Common myeloid progenitor, CD34-positive (primary cell): ENCODE results near the gene CCL21.

ENCODE experiments used
- CTCF ChIA-PET: fragments of 350-600 bp; sonication (Branson Sonifier 250); formaldehyde crosslinking; loops from one replicate; lab custom pipeline; 2021; ENCODE audit warnings: antibody characterized with exemption; lab: Charles Lee
- POLR2A ChIA-PET: fragments of 350-600 bp; sonication (Branson Sonifier 250); formaldehyde crosslinking; loops from one replicate; lab custom pipeline; 2021; ENCODE audit warnings: antibody characterized with exemption; lab: Charles Lee
- DNase-seq, 3 donors: peaks; one replicate each; pipeline versions ENCODE4 v3.0.0 to v3.0.0-alpha.2; 2013
- H3K27ac ChIP-seq, 2 experiments: 1 replicate in 1 of 2; 2 replicates in 1 of 2; pipeline ENCODE4 v1.7.0; 2013; ENCODE audit warnings: inconsistent platforms in 2 of 2, low read length in 2 of 2, mild to moderate bottlenecking in 2 of 2, low read depth in 1 of 2, moderate library complexity in 1 of 2; ENCODE audit not compliant: severe bottlenecking in 2 of 2, insufficient read depth in 1 of 2, poor library complexity in 1 of 2
- H3K27me3 ChIP-seq, 5 experiments: replicated peaks in 2 of 5; 1 replicate in 3 of 5; 2 replicates in 2 of 5; pipeline versions ENCODE4 v1.6.1 to v1.7.0; 2013; ENCODE audit warnings: low read length in 4 of 5, mild to moderate bottlenecking in 2 of 5, moderate library complexity in 2 of 5, inconsistent platforms in 1 of 5; ENCODE audit not compliant: insufficient read depth in 5 of 5, control insufficient read depth in 4 of 5
- H3K36me3 ChIP-seq, 4 experiments: 1 replicate in 2 of 4; 2 replicates in 2 of 4; pipeline versions ENCODE4 v1.6.1 to v1.7.0; 2013; ENCODE audit warnings: low read length in 3 of 4, control low read depth in 1 of 4, mild to moderate bottlenecking in 1 of 4; ENCODE audit not compliant: control insufficient read depth in 4 of 4, insufficient read depth in 4 of 4
- H3K4me1 ChIP-seq, 4 experiments: 1 replicate in 3 of 4; 2 replicates in 1 of 4; pipeline versions ENCODE4 v1.6.1 to v1.7.1; 2013; ENCODE audit warnings: low read length in 3 of 4, mild to moderate bottlenecking in 3 of 4, control low read depth in 1 of 4, inconsistent platforms in 1 of 4, moderate library complexity in 1 of 4; ENCODE audit not compliant: control insufficient read depth in 4 of 4, insufficient read depth in 4 of 4; ENCODE audit errors: control extremely low read depth in 1 of 4
- H3K4me3 ChIP-seq, 7 experiments: 1 replicate in 4 of 7; 2 replicates in 3 of 7; pipeline versions ENCODE4 v1.5.1 to v1.7.0; 2013; ENCODE audit warnings: mild to moderate bottlenecking in 7 of 7, low read length in 6 of 7, moderate library complexity in 6 of 7, inconsistent platforms in 2 of 7, low read depth in 2 of 7, control low read depth in 1 of 7; ENCODE audit not compliant: insufficient read depth in 4 of 7, control insufficient read depth in 1 of 7; ENCODE audit errors: extremely low read depth in 1 of 7
- H3K9me3 ChIP-seq, 5 experiments: 1 replicate in 4 of 5; 2 replicates in 1 of 5; pipeline versions ENCODE4 v1.6.1 to v1.7.1; 2013; ENCODE audit warnings: low read length in 4 of 5, mild to moderate bottlenecking in 2 of 5, inconsistent platforms in 1 of 5, low read depth in 1 of 5, moderate library complexity in 1 of 5; ENCODE audit not compliant: control insufficient read depth in 4 of 5, insufficient read depth in 2 of 5; ENCODE audit errors: control extremely low read depth in 1 of 5
- WGBS: methylation state at CpG from one replicate; pipeline ENCODE4 v1.1.5; 2013; ENCODE audit not compliant: insufficient coverage; 5-methylcytosine and 5-hydroxymethylcytosine counted together

Gene CCL21

DNA sequence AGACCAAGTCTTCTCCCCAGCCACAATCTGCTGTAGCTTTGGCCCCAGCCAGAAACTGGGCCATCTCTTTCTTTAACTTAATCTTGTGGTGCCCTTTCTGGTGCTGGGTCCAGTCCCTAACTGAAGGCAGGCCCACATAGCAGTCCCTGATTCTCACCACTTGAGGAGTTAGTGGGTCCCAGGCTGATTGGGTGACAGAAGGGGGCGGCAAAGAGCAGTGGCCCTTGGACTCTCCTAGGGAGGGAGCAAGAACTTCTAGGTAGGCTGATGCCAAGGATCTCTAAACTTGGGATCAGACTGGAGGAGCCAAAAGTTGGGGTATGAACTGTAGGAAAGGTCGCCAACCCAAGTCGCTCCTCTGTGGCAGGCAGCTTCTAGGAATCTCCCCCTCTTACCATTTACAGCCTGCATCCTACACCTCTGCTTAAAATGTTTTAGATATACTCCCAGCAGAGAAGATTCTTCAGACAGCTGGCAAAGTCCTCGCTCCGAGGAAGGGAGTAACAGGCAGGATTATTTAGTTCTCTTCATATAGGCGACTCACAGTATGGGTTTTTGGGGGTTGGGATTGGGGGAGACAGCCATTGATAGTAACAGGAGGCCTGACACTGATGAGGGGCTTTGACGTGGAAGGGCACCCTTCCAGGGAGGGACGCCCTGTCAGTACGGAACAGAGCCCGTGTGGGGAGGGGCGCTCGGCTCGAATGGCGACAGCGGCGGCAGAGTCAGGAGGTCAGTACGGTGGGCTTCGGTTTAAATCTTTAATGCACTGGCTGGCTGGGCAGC is 45.5 kb downstream of the CCL21 start:
- peak overlapping the region in 1 of 2 experiments; percentile 7 for H3K27ac ChIP-seq
- peaks cover 0 to 18% (median 15%) of the 10 kb centered on the region in 4 experiments for H3K4me1 ChIP-seq
- H3K36me3 ChIP-seq, result peaks cover 0 to 17% (median 3%) of the 10 kb centered on the region in 4 experiments
- CTCF ChIA-PET, result interaction anchor here (0.8 to 10.6 kb wide), 9 partner anchors 10 to 39 kb away, joined by 3 to 96 read pairs (median 6); partner anchors contain the start of genes GALT and SIGMAR1
- peak overlapping the region; percentile 51 to 85 (median 63) for H3K4me3 ChIP-seq
- 18% methylated on average over 16 of the region's 18 CpGs for WGBS
- peak; percentile 84 to 91 (median 87) for DNase-seq
- H3K9me3 ChIP-seq, result peaks cover 0 to 5% (median 1%) of the 10 kb centered on the region in 5 experiments
- peaks cover 0 to 2% (median 0%) of the 10 kb centered on the region in 5 experiments for H3K27me3 ChIP-seq
- POLR2A ChIA-PET, result no interaction called here

DNA sequence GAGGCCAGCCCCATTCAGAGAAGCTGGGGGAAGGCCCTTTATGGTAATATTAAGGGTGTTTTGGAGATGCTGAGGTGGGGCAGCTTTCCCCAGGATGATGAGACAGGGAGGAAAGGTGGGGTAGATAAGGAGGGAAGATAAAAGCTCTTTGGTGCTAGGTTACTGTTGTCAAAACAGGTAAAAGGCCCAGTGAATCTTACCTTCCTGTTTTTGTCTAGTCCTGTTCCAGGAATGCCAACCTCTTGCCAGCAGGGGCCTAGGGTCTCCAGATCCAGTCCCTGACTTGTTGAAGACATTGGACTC is 46.7 kb downstream of the CCL21 start:
- H3K27ac ChIP-seq, result no peak overlapping the region

GRCh38 chr9:34662526-34663302 is 47.2 kb downstream of the CCL21 start, which contains the start of gene CCL27:
CCL27 (minus strand) TSS chr9:34662657; CDS start chr9:34662633, 24 bp downstream.
- H3K9me3 ChIP-seq, result no peaks in the 10 kb centered on the region
- DNase-seq, result no peak
- POLR2A ChIA-PET, result no interaction called here
- WGBS, result 100% methylated on average over 3 of the region's 4 CpGs
- no peak within 1 kb of the TSS for H3K27ac ChIP-seq
- peaks cover 0 to 18% (median 15%) of the 10 kb centered on the region in 4 experiments for H3K4me1 ChIP-seq
- peaks cover 0 to 2% (median 0%) of the 10 kb centered on the region in 5 experiments for H3K27me3 ChIP-seq
- CTCF ChIA-PET, result interaction anchor here (1.1 to 10.6 kb wide), 12 partner anchors 9 to 42 kb away, joined by 3 to 96 read pairs (median 6); partner anchors contain the start of genes DCTN3, GALT, IL11RA and SIGMAR1
- H3K36me3 ChIP-seq, result peaks cover 0 to 7% (median 1%) of the 10 kb centered on the region in 4 experiments
- no peak within 1 kb of the TSS for H3K4me3 ChIP-seq

More for the DNA sequence above, 46.7 kb downstream of the CCL21 start:
- peaks cover 0 to 18% (median 15%) of the 10 kb centered on the region in 4 experiments for H3K4me1 ChIP-seq
- no peaks in the 10 kb centered on the region for H3K9me3 ChIP-seq
- no peak for DNase-seq
- H3K4me3 ChIP-seq, result no peak overlapping the region
- ChIA-PET CTCF (interaction anchor here (1.3 to 10.6 kb wide), 8 partner anchors 9 to 42 kb away, joined by 3 to 96 read pairs (median 8); partner anchors contain the start of genes DCTN3, GALT and SIGMAR1), POLR2A (no interaction called here)
- H3K36me3 ChIP-seq, result peaks cover 0 to 8% (median 1%) of the 10 kb centered on the region in 4 experiments
- H3K27me3 ChIP-seq, result peaks cover 0 to 2% (median 0%) of the 10 kb centered on the region in 5 experiments

DNA sequence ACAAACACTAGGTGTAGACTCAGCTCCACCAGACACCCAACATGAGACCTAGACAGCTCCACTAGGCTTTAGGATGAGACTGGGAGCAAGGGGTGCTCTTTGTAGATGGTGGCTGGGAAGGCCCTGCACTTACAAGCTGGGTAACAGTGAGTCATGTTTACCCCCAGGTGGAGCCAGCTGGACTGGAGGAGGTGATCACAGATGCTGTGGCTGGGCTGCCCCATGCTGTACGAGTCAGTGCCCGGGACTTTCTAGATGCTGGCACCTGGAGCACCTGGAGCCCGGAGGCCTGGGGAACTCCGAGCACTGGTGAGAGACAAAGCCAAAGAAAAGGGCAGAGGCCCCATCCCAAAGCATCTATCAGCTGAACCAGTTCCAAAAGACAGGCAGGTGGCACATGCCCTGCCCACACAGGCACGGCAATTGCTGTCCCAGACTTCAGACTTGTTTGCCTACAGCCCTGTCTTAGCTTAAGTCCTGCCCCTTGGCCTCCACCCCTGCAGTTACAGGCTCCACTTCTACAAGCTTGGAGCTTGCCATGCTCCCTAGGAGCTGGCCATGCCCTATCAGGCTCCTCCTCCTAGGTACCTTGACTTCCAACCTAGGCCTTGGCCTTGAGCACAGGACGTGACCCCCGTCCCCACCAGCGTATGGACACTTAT is 50.2 kb downstream of the CCL21 start:
- POLR2A ChIA-PET, result interaction anchor here (1.2 kb wide), 1 partner anchor 1457 kb away, joined by 3 read pairs; no protein-coding TSS in a partner anchor
- H3K27me3 ChIP-seq, result peaks cover 0 to under 1% (median 0%) of the 10 kb centered on the region in 5 experiments
- 94% methylated on average over 6 of the region's 8 CpGs for WGBS

More for the DNA sequence above, 50.2 kb downstream of the CCL21 start:
- Histone ChIP-seq H3K36me3 (peaks cover 0 to 7% (median 1%) of the 10 kb centered on the region in 4 experiments), H3K4me3 (no peak overlapping the region), H3K4me1 (peaks cover 0 to 4% (median 3%) of the 10 kb centered on the region in 4 experiments), H3K27ac (no peak overlapping the region), H3K9me3 (no peaks in the 10 kb centered on the region)
- CTCF ChIA-PET, result interaction anchor here (1.5 to 10.6 kb wide), 3 partner anchors 14 to 24 kb away, joined by 6 to 96 read pairs (median 7); partner anchors contain the start of gene GALT
- no peak for DNase-seq
